Measurements from ENCODE around the gene ANK2.

Gene ANK2

GRCh38 chr4:113162089-113162488 lies 112.6 kb downstream of the ANK2 start:
- no peak for DNase-seq (ENCODE audit: low read depth)
- no peak overlapping the region for H3K4me3 ChIP-seq (ENCODE audit: low read depth, low read length)
- TF ChIP-seq POLR2A (IDR thresholded peaks at IDR 0.05; ENCODE audit: extremely low read depth, insufficient read length): no peak
- TF ChIP-seq MAX (IDR thresholded peaks at IDR 0.05; ENCODE audit: low read depth, low read length): no peak
- TF ChIP-seq MYC (IDR thresholded peaks at IDR 0.05; ENCODE audit: low read depth, low read length): no peak
- TF ChIP-seq CTCF (IDR thresholded peaks at IDR 0.05; ENCODE audit: low read depth, low read length): no peak

DNA sequence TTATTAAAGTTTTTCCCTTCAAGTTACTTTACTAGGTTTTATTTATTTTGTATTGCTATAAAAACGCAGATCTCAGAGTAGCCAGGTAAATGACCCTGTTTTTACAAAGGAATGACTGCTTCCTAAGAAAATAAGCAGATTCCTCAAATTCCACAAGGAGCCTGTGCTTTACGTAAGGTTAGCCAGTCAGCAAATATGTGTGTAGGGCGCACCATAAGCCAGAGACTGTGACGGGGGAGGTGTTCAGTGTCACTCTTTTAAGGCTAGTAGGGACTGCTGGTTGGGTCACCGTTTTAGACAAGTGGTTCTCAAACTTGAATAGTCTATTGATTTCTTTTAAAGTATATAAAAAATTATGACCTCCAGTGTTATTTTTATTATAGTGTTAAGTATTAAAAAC lies 119.9 kb downstream of the ANK2 start:
- DNase-seq (ENCODE audit: low read depth): no peak
- no peak overlapping the region for H3K4me3 ChIP-seq (ENCODE audit: low read depth, low read length)
- TF ChIP-seq CTCF (IDR thresholded peaks at IDR 0.05; ENCODE audit: low read depth, low read length) (no peak), POLR2A (IDR thresholded peaks at IDR 0.05; ENCODE audit: extremely low read depth, insufficient read length) (no peak), MAX (IDR thresholded peaks at IDR 0.05; ENCODE audit: low read depth, low read length) (no peak), MYC (IDR thresholded peaks at IDR 0.05; ENCODE audit: low read depth, low read length) (no peak)

- DNase-seq (ENCODE audit: low read depth): no peak
- TF ChIP-seq MYC (IDR thresholded peaks at IDR 0.05; ENCODE audit: low read depth, low read length): no peak
- H3K4me3 ChIP-seq (ENCODE audit: low read depth, low read length): no peak overlapping the region
These were observed 120.8 kb downstream of the ANK2 start for GRCh38 chr4:113170115-113170804.

DNA sequence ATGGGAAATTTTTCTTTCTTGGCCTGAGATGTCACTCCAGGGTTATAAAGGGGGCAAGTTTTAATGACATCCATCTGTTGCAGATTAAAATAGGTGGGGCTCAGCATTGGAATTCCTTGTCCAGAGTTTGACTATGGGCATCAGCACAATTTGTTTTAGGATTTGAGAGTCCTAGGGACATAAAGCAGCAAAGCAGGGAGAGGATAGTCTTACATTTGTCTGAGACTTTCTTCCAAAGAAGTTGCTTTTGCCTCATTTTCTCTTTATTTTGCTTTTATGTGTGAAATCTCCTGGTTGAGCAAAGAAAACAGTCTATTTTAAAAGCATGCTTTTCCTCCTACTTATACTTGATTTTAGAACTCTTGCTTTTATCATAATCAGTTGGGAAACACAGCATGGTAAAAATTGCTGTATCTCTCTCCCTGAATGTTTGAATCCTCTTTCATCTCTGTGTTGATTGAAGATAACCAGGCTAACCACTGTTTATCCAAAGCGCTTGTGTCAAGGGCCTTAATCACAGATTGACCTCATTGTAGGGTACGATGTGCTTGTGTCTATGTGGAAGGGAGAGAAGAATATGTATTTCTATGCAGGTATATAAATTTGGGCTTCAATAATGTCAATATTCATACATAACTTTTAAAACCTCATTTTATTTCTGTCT lies 121.5 kb downstream of the ANK2 start:
- no peak for TF ChIP-seq POLR2A (IDR thresholded peaks at IDR 0.05; ENCODE audit: extremely low read depth, insufficient read length)
- TF ChIP-seq CTCF (IDR thresholded peaks at IDR 0.05; ENCODE audit: low read depth, low read length): no peak
- TF ChIP-seq MAX (IDR thresholded peaks at IDR 0.05; ENCODE audit: low read depth, low read length): no peak
- no peak for TF ChIP-seq MYC (IDR thresholded peaks at IDR 0.05; ENCODE audit: low read depth, low read length)
- no peak for DNase-seq (ENCODE audit: low read depth)
- H3K4me3 ChIP-seq (ENCODE audit: low read depth, low read length): no peak overlapping the region

GRCh38 chr4:113173126-113173792 lies 123.8 kb downstream of the ANK2 start:
- H3K4me3 ChIP-seq (ENCODE audit: low read depth, low read length): no peak overlapping the region
- TF ChIP-seq POLR2A (IDR thresholded peaks at IDR 0.05; ENCODE audit: extremely low read depth, insufficient read length) (no peak), MYC (IDR thresholded peaks at IDR 0.05; ENCODE audit: low read depth, low read length) (no peak), CTCF (IDR thresholded peaks at IDR 0.05; ENCODE audit: low read depth, low read length) (no peak), MAX (IDR thresholded peaks at IDR 0.05; ENCODE audit: low read depth, low read length) (no peak)
- DNase-seq (ENCODE audit: low read depth): no peak

DNA sequence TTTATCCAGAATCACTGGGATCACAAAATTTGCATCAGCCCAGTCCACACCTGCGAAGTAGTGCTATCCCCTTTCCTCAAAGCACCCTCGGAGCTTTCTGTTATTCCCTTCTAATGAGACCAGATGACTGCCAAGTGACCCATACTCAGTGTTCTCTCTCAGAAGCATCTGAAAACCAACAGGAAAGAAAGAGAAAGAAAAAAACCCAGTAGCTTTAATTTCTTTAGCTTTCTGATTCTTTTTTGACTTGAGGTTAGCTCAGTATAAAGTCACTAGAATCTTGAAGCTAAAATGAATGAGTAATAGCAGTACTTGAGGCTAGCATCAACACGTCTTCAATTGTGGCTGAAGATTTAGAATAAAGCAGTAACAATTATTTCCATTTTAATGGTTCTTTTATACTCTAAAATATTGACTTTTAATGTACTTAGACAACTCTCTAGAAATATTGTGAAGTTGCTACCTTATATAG lies 124.4 kb downstream of the ANK2 start:
- no peak overlapping the region for H3K4me3 ChIP-seq (ENCODE audit: low read depth, low read length)
- DNase-seq (ENCODE audit: low read depth): no peak
- TF ChIP-seq MYC (IDR thresholded peaks at IDR 0.05; ENCODE audit: low read depth, low read length): no peak
- no peak for TF ChIP-seq CTCF (IDR thresholded peaks at IDR 0.05; ENCODE audit: low read depth, low read length)
- no peak for TF ChIP-seq MAX (IDR thresholded peaks at IDR 0.05; ENCODE audit: low read depth, low read length)
- no peak for TF ChIP-seq POLR2A (IDR thresholded peaks at IDR 0.05; ENCODE audit: extremely low read depth, insufficient read length)
